Measurements from ENCODE around the gene TAF4B. TPM values are rescaled to one million over a fixed set of nuclear protein-coding genes. Genes with fewer than 3 reads are reported as not detected.

TAF4B gene
- total and polyA plus RNA-seq, 9 of the 15 experiments (the other 6 are each of a cell fraction or from before 2014, with no cell fraction given): 4.5 to 25.3 (median 20.5) TPM

GRCh38 chr18:26287644-26288043 is 61.4 kb downstream of the TAF4B start (continued):
- TF ChIP-seq TOE1 (IDR thresholded peaks at IDR 0.05; ENCODE audit: borderline replicate concordance): no peak
- TF ChIP-seq TOE1 (CRISPR knock-in tag; IDR thresholded peaks at IDR 0.05; ENCODE audit: borderline replicate concordance, low read depth): no peak
- TF ChIP-seq ZBED1 (IDR thresholded peaks at IDR 0.05): no peak
- TF ChIP-seq CHD4 (IDR thresholded peaks at IDR 0.05; ENCODE audit: insufficient read depth, insufficient replicate concordance, low read depth, low read length, poor library complexity, severe bottlenecking): no peak

- no peak overlapping the region for H3K4me3 ChIP-seq
- no peaks in the 10 kb centered on the region for H3K9me3 ChIP-seq (replicated peaks; ENCODE audit: control insufficient read depth, insufficient read depth, low read depth, low read length)
- no peak overlapping the region for H2AFZ ChIP-seq (ENCODE audit: low read depth, low read length)
- no peak for FAIRE-seq
- in situ Hi-C loops (cut with MboI): no loop called here
- H4K20me1 ChIP-seq (replicated peaks; ENCODE audit: control insufficient read depth, insufficient read depth, low read length): no peaks in the 10 kb centered on the region
- TF ChIP-seq NCOA6 (IDR thresholded peaks at IDR 0.05) (no peak), ZNF780A (CRISPR knock-in tag; IDR thresholded peaks at IDR 0.05) (no peak), SIN3A (IDR thresholded peaks at IDR 0.05; ENCODE audit: borderline replicate concordance in 2 of 2, control insufficient read depth in 1 of 2, low read depth in 2 of 2, low read length in 2 of 2) (no peak), RNF219 (CRISPR knock-in tag; IDR thresholded peaks at IDR 0.05) (no peak), E2F5 (CRISPR knock-in tag; IDR thresholded peaks at IDR 0.05) (no peak), ZNF717 (CRISPR knock-in tag; IDR thresholded peaks at IDR 0.05) (no peak), ZNF699 (CRISPR knock-in tag; IDR thresholded peaks at IDR 0.05; ENCODE audit: insufficient replicate concordance) (no peak), TOE1 (IDR thresholded peaks at IDR 0.05; ENCODE audit: borderline replicate concordance) (no peak), TOE1 (CRISPR knock-in tag; IDR thresholded peaks at IDR 0.05; ENCODE audit: borderline replicate concordance, low read depth) (no peak), RBM39 (optimal IDR thresholded peaks at IDR 0.05; ENCODE audit: low read depth, low read length) (no peak), ZNF395 (CRISPR knock-in tag; IDR thresholded peaks at IDR 0.05) (no peak), TRIM24 (IDR thresholded peaks at IDR 0.05) (no peak), KLF10 (CRISPR knock-in tag; IDR thresholded peaks at IDR 0.05) (no peak), ARID1B (IDR thresholded peaks at IDR 0.05) (no peak)
- no peak for DNase-seq (ENCODE audit: extremely low read depth in 1 of 4, low spot score in 3 of 4)
- H3K36me3 ChIP-seq (ENCODE audit: control insufficient read depth, insufficient read depth, low read length): peaks cover 40% of the 10 kb centered on the region
- WGBS (ENCODE audit: insufficient coverage, low coverage, missing lambda C conversion rate): 67% methylated on average over 3 of the region's 3 CpGs
- POLR2A ChIA-PET: interaction anchor here (1.2 kb wide), 1 partner anchor 12 kb away, joined by 3 read pairs; no protein-coding TSS in a partner anchor
- ATAC-seq: no peak
- H3K9ac ChIP-seq (ENCODE audit: insufficient read depth in 1 of 2, low read depth in 2 of 2, low read length in 2 of 2): no peak overlapping the region
- no peaks in the 10 kb centered on the region for H3K9me1 ChIP-seq (ENCODE audit: control insufficient read depth, insufficient read depth, low read length)
- H3K4me2 ChIP-seq (ENCODE audit: insufficient read depth, low read length): no peak overlapping the region
- no peaks in the 10 kb centered on the region for H3K79me2 ChIP-seq (ENCODE audit: control insufficient read depth, insufficient read depth, low read length)
- H3K27ac ChIP-seq (ENCODE audit: extremely low read depth, low read depth, low read length): no peak overlapping the region
- CTCF ChIA-PET (ENCODE audit: low intra/inter-chr PET ratio): no interaction called here
- no TSS peak for BruUV-seq (replicated peaks)
- H3K4me1 ChIP-seq (replicated peaks in 1 of 2; ENCODE audit: control insufficient read depth in 2 of 2, insufficient read depth in 2 of 2, low read length in 2 of 2): no peaks in the 10 kb centered on the region
- H3K27me3 ChIP-seq (ENCODE audit: control insufficient read depth in 2 of 2, insufficient read depth in 2 of 2, low read length in 2 of 2): no peaks in the 10 kb centered on the region
- intact Hi-C loops (cut with micrococcal nuclease): no loop called here
Observed at GRCh38 chr18:26290385-26290784, 64.1 kb downstream of the TAF4B start.
